Aortic smooth muscle cell (primary cell): ENCODE data around the gene NFE2L2. TPM values are rescaled to one million over a fixed set of nuclear protein-coding genes. Genes with fewer than 3 reads are reported as not detected.

ENCODE experiments used
- total RNA-seq: library from RNA; depleted of rRNA; stranded (reverse); fragments of >200 nt; gene quantifications from 2 replicates; pipeline ENCODE4 v1.2.3, GENCODE V29; 2014

NFE2L2 gene
- 77.3 and 107 TPM in 2 replicates for total RNA-seq

DNA sequence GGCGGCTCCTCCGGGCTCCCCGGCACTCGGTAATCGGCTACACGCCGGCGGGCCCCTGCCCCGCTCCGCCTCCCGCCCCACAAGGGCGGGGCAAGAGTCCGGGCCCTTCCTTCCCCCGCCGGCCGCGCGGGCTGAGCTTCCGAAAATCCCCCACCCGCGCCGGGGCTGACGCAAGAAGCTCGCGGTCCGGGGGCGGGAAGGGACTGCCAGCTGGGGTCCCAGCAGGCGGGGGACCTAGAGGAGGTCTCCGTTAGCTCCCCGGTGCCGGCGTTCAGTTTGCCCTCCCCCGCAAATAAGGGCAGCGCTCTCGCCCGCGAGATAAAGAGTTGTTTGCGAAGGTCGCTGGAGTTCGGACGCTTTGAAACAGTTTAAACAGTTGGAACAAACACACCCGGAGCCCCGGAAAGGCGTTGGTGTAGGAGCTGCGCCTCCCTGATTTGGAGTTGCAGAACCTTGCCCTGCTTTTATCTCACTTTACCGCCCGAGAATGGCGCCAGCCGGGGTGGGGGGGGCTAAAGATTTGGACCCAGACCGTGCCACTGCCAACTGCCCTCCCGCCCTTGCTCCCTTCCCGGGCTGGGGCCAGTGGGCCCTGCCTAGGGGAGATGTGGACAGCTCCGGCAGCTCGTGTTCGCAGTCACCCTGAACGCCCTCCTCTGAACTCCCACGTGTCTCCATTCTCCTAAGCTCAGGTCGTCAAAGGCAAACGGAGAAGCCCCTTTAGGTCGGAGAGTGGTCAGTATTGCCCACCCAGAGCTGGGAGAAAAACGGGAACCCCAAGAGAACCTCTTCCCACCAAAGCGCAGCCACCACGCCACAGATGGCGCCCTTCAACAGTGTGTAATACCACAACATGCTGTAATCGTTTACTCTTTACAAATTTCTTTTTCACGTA is at the start of gene NFE2L2:
NFE2L2 (minus strand) TSS at position 35 of the 895 bp plus-strand sequence. CDS start 151 bp downstream, outside the sequence.

DNA sequence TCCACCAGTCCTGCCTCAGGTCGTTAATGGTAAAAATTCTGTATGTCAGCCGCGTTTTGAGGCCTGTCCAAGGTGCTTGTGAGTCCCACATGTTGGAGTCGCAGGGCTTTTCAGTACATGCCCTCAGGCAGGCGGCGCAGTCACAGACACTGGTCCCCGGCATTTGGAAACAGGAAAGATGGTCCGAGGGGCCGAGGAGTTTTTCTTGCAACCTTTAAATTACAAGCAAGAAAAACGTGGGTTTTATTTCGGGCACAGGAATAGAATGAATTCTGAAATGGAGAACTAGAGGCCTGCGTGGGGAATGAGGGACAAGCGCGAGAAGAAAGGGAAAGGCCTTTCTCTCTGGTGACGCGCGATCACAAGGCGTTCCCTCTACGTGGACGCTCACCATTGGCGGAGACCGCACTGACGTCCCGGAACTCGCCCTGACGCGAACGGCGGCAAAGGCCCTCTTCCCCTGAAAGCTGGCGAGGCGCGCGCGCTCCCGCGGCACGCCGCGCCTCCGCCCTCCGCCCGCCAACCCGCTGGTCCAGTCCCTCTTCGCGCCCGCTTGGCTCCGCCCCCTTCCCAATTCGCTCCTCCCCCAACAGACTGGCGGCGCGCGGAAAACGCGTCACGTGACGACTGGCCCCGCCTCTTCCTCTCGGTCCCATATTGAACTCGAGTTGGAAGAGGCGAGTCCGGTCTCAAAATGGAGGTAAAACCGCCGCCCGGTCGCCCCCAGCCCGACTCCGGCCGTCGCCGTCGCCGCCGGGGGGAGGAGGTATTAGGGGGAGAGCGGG is 52.2 kb downstream of the NFE2L2 start, which contains the start of gene HNRNPA3:
HNRNPA3 (plus strand) TSS at position 689 of the 785 bp plus-strand sequence; CDS start at position 695, 6 bp downstream.

Other genes starting within 250 kb of the NFE2L2 start
- gene HNRNPA3, start 51.9 kb downstream of the NFE2L2 start, total RNA-seq: 26.3 and 37.8 TPM in 2 replicates
- 39.4 and 45.4 TPM in 2 replicates for gene AGPS, start 128.0 kb upstream of the NFE2L2 start, total RNA-seq